Measurements from ENCODE around the gene ZNF225. TPM values are rescaled to one million over a fixed set of nuclear protein-coding genes. Genes with fewer than 3 reads are reported as not detected.

Gene ZNF225
- total and polyA plus RNA-seq, 9 of the 15 experiments (the other 6 are each of a cell fraction or from before 2014, with no cell fraction given): 1.4 to 4.2 (median 2.2) TPM

- H3K9ac ChIP-seq (ENCODE audit: insufficient read depth in 1 of 2, low read depth in 2 of 2, low read length in 2 of 2): peak overlapping the region in 1 of 2 experiments; percentile 44; a peak in 1 of 4 replicates
- no peaks in the 10 kb centered on the region for H3K79me2 ChIP-seq (ENCODE audit: control insufficient read depth, insufficient read depth, low read length)
- 11% methylated on average over 18 of the region's 18 CpGs for WGBS (ENCODE audit: insufficient coverage, low coverage, missing lambda C conversion rate)
- peak overlapping the region; percentile 85 for H3K4me2 ChIP-seq (ENCODE audit: insufficient read depth, low read length)
- DNase-seq (ENCODE audit: extremely low read depth in 1 of 4, low spot score in 3 of 4) (peak in 1 of 4 experiments; percentile 6), ATAC-seq (peak; percentile 49), FAIRE-seq (no peak)
- 0 out of 2 replicates have a peak, but pooled peaks have one; percentile 11 for TF ChIP-seq ZNF766 (CRISPR knock-in tag; conservative IDR thresholded peaks at IDR 0.05)
- no peak for TF ChIP-seq DMBX1 (CRISPR knock-in tag; IDR thresholded peaks at IDR 0.05; ENCODE audit: borderline replicate concordance)
- TF ChIP-seq RAD21 (CRISPR knock-in tag; conservative IDR thresholded peaks at IDR 0.05 in 1 of 2, IDR thresholded peaks at IDR 0.05 in 1 of 2): peak in 1 of 2 experiments; percentile 25; a peak in 1 of 4 replicates
- no TSS peak for BruUV-seq (replicated peaks)
- H3K27me3 ChIP-seq (ENCODE audit: control insufficient read depth in 2 of 2, insufficient read depth in 2 of 2, low read length in 2 of 2): no peaks in the 10 kb centered on the region
- no peaks in the 10 kb centered on the region for H3K36me3 ChIP-seq (ENCODE audit: control insufficient read depth, insufficient read depth, low read length)
- no peak overlapping the region for H3K27ac ChIP-seq (ENCODE audit: extremely low read depth, low read depth, low read length)
- 0 out of 2 replicates have a peak, but pooled peaks cover 2% of the 10 kb centered on the region for H3K9me3 ChIP-seq (replicated peaks; ENCODE audit: control insufficient read depth, insufficient read depth, low read depth, low read length)
- in situ Hi-C loops (cut with MboI): no loop called here
- peak overlapping the region; percentile 97 for H2AFZ ChIP-seq (ENCODE audit: low read depth, low read length)
- H4K20me1 ChIP-seq (replicated peaks; ENCODE audit: control insufficient read depth, insufficient read depth, low read length): no peaks in the 10 kb centered on the region
- ChIA-PET CTCF (ENCODE audit: low intra/inter-chr PET ratio) (interaction anchor here (0.7 kb wide), 1 partner anchor 510 kb away, joined by 3 read pairs; no protein-coding TSS in a partner anchor), POLR2A (interaction anchor here (0.6 to 1.0 kb wide), 4 partner anchors 9 to 422 kb away, joined by 3 read pairs; no protein-coding TSS in a partner anchor)
- H3K4me1 ChIP-seq (replicated peaks in 1 of 2; ENCODE audit: control insufficient read depth in 2 of 2, insufficient read depth in 2 of 2, low read length in 2 of 2): peaks cover 0 to 4% of the 10 kb centered on the region in 2 experiments; a peak in 3 of 5 replicates
- intact Hi-C loops (cut with micrococcal nuclease): no loop called here
- H3K9me1 ChIP-seq (ENCODE audit: control insufficient read depth, insufficient read depth, low read length): no peaks in the 10 kb centered on the region
- H3K4me3 ChIP-seq: peak overlapping the region; percentile 35
Measured at GRCh38 chr19:44072543-44073401, 40.4 kb upstream of the ZNF225 start.

All from K562 (cell line).